ENCODE results near the gene ZNF534. TPM values are rescaled to one million over a fixed set of nuclear protein-coding genes. Genes with fewer than 3 reads are reported as not detected.
"Not testable (repeated sequence)": the region's sequence is repeated elsewhere in the genome, so short reads cannot be mapped to it uniquely, and the experiment has no call there.

The ZNF534 gene
- polyA plus RNA-seq (ENCODE audit: insufficient read length): 1.2 TPM
- long read RNA-seq, donor 1: 0 reads
- long read RNA-seq, donor 2: 0 reads
- long read RNA-seq, donor 3: 0 reads
- long read RNA-seq, donor 4: 0 reads
- long read RNA-seq, donor 5: 0 reads
- long read RNA-seq, donor 6, partial matches to known transcripts: 8 of 8 reads
- long read RNA-seq, donor 6, other reads (novel, unspliced or antisense): 0 of 8 reads
- long read RNA-seq, donor 7: 0 reads
- long read RNA-seq, donor 8: 0 reads

GRCh38 chr19:52428937-52429336 lies at the start of gene ZNF534:
Gene ZNF534 (plus strand): TSS chr19:52429148. CDS start chr19:52431475, 2,327 bp downstream.
- no peak for DNase-seq

GRCh38 chr19:52391135-52391534 lies 37.8 kb upstream of the ZNF534 start:
- DNase-seq: no peak

- DNase-seq: peak; percentile 95
Observed at GRCh38 chr19:52397310-52398080, 31.5 kb upstream of the ZNF534 start, which contains the start of gene ZNF528. Gene ZNF528 (plus strand): TSS chr19:52397849. CDS start chr19:52402014, 4,165 bp downstream.

- no peak for DNase-seq
Observed at GRCh38 chr19:52398081-52398441, 30.9 kb upstream of the ZNF534 start.

- DNase-seq: no peak
Observed at GRCh38 chr19:52410276-52410675, 18.7 kb upstream of the ZNF534 start.

- DNase-seq: no peak
Observed at GRCh38 chr19:52415711-52416110, 13.2 kb upstream of the ZNF534 start.

- DNase-seq: no peak
Observed at GRCh38 chr19:52442179-52442578, 13.2 kb downstream of the ZNF534 start.

- no peak for DNase-seq
Observed at GRCh38 chr19:52444506-52444905, 15.6 kb downstream of the ZNF534 start.

- DNase-seq: no peak
Observed at GRCh38 chr19:52451241-52451640, 22.3 kb downstream of the ZNF534 start.

- peak; percentile 89 for DNase-seq
Observed at GRCh38 chr19:52453324-52454094, 24.6 kb downstream of the ZNF534 start, which contains the start of gene ZNF578. Gene ZNF578 (plus strand): TSS chr19:52453553. CDS start chr19:52501846, 48,293 bp downstream.

GRCh38 chr19:52464798-52465470 lies 36.0 kb downstream of the ZNF534 start:
- DNase-seq: no peak

GRCh38 chr19:52473655-52474350 lies 44.9 kb downstream of the ZNF534 start:
- DNase-seq: no peak

GRCh38 chr19:52474351-52475127 lies 45.6 kb downstream of the ZNF534 start:
- no peak for DNase-seq

- DNase-seq: not testable (repeated sequence)
Observed at GRCh38 chr19:52484111-52484743, 55.3 kb downstream of the ZNF534 start.

GRCh38 chr19:52485064-52485463 lies 56.1 kb downstream of the ZNF534 start:
- DNase-seq: not testable (repeated sequence)

- DNase-seq: not testable (repeated sequence)
Observed at GRCh38 chr19:52485561-52486240, 56.8 kb downstream of the ZNF534 start.

- DNase-seq: peak; percentile 54
Observed at GRCh38 chr19:52492201-52492993, 63.4 kb downstream of the ZNF534 start.

GRCh38 chr19:52492994-52493470 lies 64.1 kb downstream of the ZNF534 start:
- peak; percentile 28 for DNase-seq
